Left lung (tissue), 14 donors: Measurements from ENCODE around the gene HOXA7. TPM values are rescaled to one million over a fixed set of nuclear protein-coding genes. Genes with fewer than 3 reads are reported as not detected.

Experiments
- ATAC-seq: fragments of 200-7000 bp; cut with Tn5 transposase; one replicate; pipeline ENCODE4 v1.9.1; 2020; ENCODE audit warnings: moderate library complexity
- DNase-seq, 4 donors: peaks; one replicate each; pipeline ENCODE4 v3.0.0-alpha.2; 2013 to 2020
- H3K27ac ChIP-seq, 2 donors: fragments of 200-600 bp; sonication (generic) in 1 of 2; one replicate each; pipeline versions ENCODE4 v1.5.0 to v1.8.0; 2020 to 2021
- H3K27me3 ChIP-seq, 2 donors: fragments of 200-600 bp; sonication (generic) in 1 of 2; one replicate each; pipeline versions ENCODE4 v1.5.0 to v1.8.0; 2020 to 2021
- H3K36me3 ChIP-seq, 2 donors: fragments of 200-600 bp; sonication (generic) in 1 of 2; one replicate each; pipeline versions ENCODE4 v1.5.0 to v1.8.0; 2020 to 2021
- H3K4me1 ChIP-seq, 2 donors: fragments of 200-600 bp; one replicate each; pipeline ENCODE4 v1.8.0; 2021
- H3K4me3 ChIP-seq, 2 donors: fragments of 200-600 bp; sonication (generic) in 1 of 2; one replicate each; pipeline versions ENCODE4 v1.5.0 to v1.8.0; 2020 to 2021; ENCODE audit warnings: mild to moderate bottlenecking in 1 of 2
- H3K9me3 ChIP-seq, 2 donors: fragments of 200-600 bp; sonication (generic) in 1 of 2; one replicate each; pipeline versions ENCODE4 v1.5.0 to v1.8.0; 2020 to 2021
- intact Hi-C, 2 donors: fragments of 100-400 bp; cut with DNase I; formaldehyde crosslinking; loops; one replicate each; pipeline versions ENCODE4 v1.11.2 to v1.14.2; 2022
- long read RNA-seq, 12 donors: library from polyadenylated mRNA in 2 of 12; unstranded in 2 of 12; transcript quantifications; one replicate each; pipeline ENCODE4 v2.0.0 and lab custom pipeline, GENCODE V29; 2019 to 2026
- polyA plus RNA-seq, 6 donors: library from polyadenylated mRNA; unstranded; fragments of 120-200 nt; gene quantifications; one replicate each; pipeline ENCODE4 v1.2.1, GENCODE V29; 2013; ENCODE audit not compliant: insufficient read length in 6 of 6
- total RNA-seq, 2 donors: library from RNA; stranded (reverse); fragmentation: NEBNext Ultra II Directional; extraction: Animal tissue kit (Norgen Biotek cat#: 25700); gene quantifications; one replicate each; pipeline ENCODE4 v1.2.1, GENCODE V29; 2021
- TF ChIP-seq, protein P1 (sequence below), 2 donors: fragments of 200-600 bp; sonication (generic) in 1 of 2; IDR thresholded peaks; one replicate each; pipeline versions ENCODE4 v1.5.0 to v1.8.0; 2021; ENCODE audit warnings: antibody characterized with exemption in 2 of 2
- donor health status: DM: no; HTN: yes; CAD: no.
- donor health status: DM: no; HTN: no; CAD: no.

HOXA7 gene
- 1 to 10 TPM; 1.3 to 2.2 TPM for total RNA-seq
- polyA plus RNA-seq = 1 to 10 TPM; 4.0 to 6.4 (median 5.4) TPM
- long read RNA-seq, donor 1, transcript HOXA7-201 (2 exons, 2,018 nt) = major isoform, 11 of 11 reads
- long read RNA-seq, donor 1, partial matches to known transcripts = 0 of 11 reads
- long read RNA-seq, donor 1, other reads (novel, unspliced or antisense) = 0 of 11 reads
- long read RNA-seq, donor 2, transcript HOXA7-201 (2 exons, 2,018 nt) = major isoform, 11 of 11 reads
- long read RNA-seq, donor 2, partial matches to known transcripts = 0 of 11 reads
- long read RNA-seq, donor 2, other reads (novel, unspliced or antisense) = 0 of 11 reads
- long read RNA-seq, donor 3, partial matches to known transcripts = 0 of 3 reads
- long read RNA-seq, donor 3, other reads (novel, unspliced or antisense) = 0 of 3 reads
- long read RNA-seq, donor 4, partial matches to known transcripts = 0 of 3 reads
- long read RNA-seq, donor 4, other reads (novel, unspliced or antisense) = 0 of 3 reads
- long read RNA-seq, donor 5, partial matches to known transcripts = 0 of 3 reads
- long read RNA-seq, donor 5, other reads (novel, unspliced or antisense) = 0 of 3 reads
- long read RNA-seq, donor 6, partial matches to known transcripts = 0 of 4 reads
- long read RNA-seq, donor 6, other reads (novel, unspliced or antisense) = 0 of 4 reads
- long read RNA-seq, donor 7, partial matches to known transcripts = 0 of 1 reads
- long read RNA-seq, donor 7, other reads (novel, unspliced or antisense) = 0 of 1 reads
- long read RNA-seq, donor 8, partial matches to known transcripts = 0 of 4 reads
- long read RNA-seq, donor 8, other reads (novel, unspliced or antisense) = 0 of 4 reads
- long read RNA-seq, donor 9 = 0 reads
- long read RNA-seq, donor 10, transcript HOXA7-201 (2 exons, 2,018 nt) = major isoform, 9 of 10 reads
- long read RNA-seq, donor 10, partial matches to known transcripts = 0 of 10 reads
- long read RNA-seq, donor 10, other reads (novel, unspliced or antisense) = 1 of 10 reads
- long read RNA-seq, donor 11, transcript HOXA7-201 (2 exons, 2,018 nt) = major isoform, 86 of 86 reads
- long read RNA-seq, donor 11, partial matches to known transcripts = 0 of 86 reads
- long read RNA-seq, donor 11, other reads (novel, unspliced or antisense) = 0 of 86 reads
- long read RNA-seq, donor 12, transcript HOXA7-201 (2 exons, 2,018 nt) = major isoform, 7 of 7 reads
- long read RNA-seq, donor 12, partial matches to known transcripts = 0 of 7 reads
- long read RNA-seq, donor 12, other reads (novel, unspliced or antisense) = 0 of 7 reads

DNA sequence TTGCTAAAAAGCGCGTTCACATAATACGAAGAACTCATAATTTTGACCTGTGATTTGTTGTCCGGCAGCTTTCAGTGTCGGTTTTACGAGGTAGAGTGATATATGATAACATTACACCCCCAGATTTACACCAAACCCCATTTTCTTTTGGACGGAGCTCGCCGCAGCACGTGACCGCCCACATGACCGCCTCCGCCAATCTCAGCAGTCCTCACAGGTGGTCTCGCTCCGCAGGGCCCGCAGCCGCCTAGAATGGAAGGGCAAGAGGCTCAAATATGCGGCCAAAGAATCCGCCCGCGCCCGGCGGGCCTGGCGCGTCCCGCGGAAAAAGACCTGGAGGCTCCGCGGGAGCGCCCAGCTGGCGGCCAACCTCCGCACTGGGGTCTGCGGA, at the start of gene HOXA7:
Gene HOXA7, minus strand, starts transcription at position 168 of the 391 bp plus-strand sequence. Its CDS starts 130 bp downstream, at position 38.
- peaks cover 5 to 35% of the 10 kb centered on the region in 2 donors for H3K4me1 ChIP-seq
- TF ChIP-seq, protein P1, sequence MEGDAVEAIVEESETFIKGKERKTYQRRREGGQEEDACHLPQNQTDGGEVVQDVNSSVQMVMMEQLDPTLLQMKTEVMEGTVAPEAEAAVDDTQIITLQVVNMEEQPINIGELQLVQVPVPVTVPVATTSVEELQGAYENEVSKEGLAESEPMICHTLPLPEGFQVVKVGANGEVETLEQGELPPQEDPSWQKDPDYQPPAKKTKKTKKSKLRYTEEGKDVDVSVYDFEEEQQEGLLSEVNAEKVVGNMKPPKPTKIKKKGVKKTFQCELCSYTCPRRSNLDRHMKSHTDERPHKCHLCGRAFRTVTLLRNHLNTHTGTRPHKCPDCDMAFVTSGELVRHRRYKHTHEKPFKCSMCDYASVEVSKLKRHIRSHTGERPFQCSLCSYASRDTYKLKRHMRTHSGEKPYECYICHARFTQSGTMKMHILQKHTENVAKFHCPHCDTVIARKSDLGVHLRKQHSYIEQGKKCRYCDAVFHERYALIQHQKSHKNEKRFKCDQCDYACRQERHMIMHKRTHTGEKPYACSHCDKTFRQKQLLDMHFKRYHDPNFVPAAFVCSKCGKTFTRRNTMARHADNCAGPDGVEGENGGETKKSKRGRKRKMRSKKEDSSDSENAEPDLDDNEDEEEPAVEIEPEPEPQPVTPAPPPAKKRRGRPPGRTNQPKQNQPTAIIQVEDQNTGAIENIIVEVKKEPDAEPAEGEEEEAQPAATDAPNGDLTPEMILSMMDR (IDR thresholded peaks at IDR 0.05) = no peak
- intact Hi-C loops = no loop called here
- H3K4me3 ChIP-seq = peak within 1 kb of the TSS; percentile 46 to 52
- ATAC-seq (peak; percentile 20), DNase-seq (peak in 3 of 4 donors; percentile 63 to 88 (median 72))
- H3K9me3 ChIP-seq = no peaks in the 10 kb centered on the region
- H3K27me3 ChIP-seq = peaks cover 88 to 100% of the 10 kb centered on the region in 2 donors
- H3K36me3 ChIP-seq = no peaks in the 10 kb centered on the region
- peak within 1 kb of the TSS; percentile 58 to 75 for H3K27ac ChIP-seq

DNA sequence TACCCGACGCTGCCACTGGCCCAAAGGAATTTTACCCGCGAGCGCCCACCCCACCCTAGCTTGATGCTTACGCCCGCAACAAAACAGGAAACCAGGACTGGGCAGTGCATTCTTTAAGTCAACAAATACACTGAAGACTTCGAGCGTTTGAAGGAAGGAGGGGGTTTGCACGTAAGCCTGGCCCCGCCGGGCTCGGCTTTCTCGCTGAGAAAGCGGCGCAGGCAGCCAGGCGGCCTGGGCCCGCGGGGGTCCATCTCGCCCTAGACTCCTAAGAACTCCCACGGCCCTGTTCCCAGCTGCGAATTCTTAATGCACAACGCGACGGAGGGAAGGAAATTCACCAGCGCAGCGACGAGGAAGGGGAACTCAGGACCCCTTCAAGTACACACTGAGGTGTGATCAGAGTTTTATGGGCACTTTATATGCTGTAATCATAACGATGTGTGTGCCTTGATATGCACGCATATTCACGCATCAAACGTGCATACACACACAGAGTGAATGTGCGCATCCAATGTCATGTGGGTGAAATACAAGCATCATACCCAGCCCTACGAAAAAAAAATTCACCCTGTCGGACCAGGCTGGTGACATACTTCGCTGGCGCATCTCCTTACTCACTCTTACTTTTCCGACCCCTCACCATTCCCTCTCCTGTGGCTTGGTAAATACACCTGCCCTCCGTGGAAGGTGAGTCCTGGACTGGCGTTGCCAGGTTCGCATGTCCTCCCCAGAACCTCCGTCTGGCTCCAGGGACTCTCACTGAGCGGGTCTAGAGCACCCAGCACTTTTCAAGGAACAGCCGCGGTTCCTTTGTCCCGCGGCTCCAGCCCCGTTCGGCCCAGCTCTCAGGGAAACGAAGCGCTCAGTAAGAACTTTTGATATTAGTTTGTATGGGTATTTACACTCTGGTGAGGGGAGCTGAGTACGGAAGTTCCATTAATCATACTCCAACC, 49.1 kb upstream of the HOXA7 start:
- ATAC-seq (no peak), DNase-seq (peak in 1 of 4 donors; percentile 45)
- Histone ChIP-seq H3K36me3 (no peaks in the 10 kb centered on the region), H3K4me1 (peaks cover 0 to 37% of the 10 kb centered on the region in 2 donors), H3K27me3 (peaks cover 93 to 99% of the 10 kb centered on the region in 2 donors), H3K27ac (no peak overlapping the region), H3K9me3 (no peaks in the 10 kb centered on the region), H3K4me3 (no peak overlapping the region)
- TF ChIP-seq, protein P1 (IDR thresholded peaks at IDR 0.05) = no peak
- intact Hi-C loops = loop anchor here in 1 of 2 donors (5.0 kb wide), 1 partner anchor 722 kb away; no protein-coding TSS in a partner anchor

DNA sequence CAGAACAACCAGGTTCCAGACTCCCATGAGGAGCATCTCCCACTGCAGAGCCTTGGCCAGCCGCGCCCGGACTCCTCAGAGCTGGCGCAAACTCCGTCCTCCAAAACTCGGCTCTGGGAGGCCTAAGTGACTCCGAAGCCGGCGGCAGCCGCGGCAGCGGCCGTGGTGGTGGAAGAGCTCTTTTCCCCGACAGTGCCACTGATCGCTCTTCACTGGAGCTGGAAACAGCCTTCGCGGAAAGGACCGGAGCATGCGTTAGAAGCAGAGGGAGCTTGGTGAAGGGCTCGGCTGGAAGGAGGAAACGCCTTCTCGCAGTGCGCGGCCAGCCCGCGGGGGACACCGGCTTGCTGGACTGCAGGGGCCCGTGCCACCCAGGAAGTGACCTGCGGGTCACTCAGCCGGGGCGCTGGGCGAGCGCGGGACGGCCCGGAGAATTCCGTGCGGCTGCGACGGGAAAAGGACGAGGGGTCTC, 48.4 kb upstream of the HOXA7 start:
- peaks cover 0 to 39% of the 10 kb centered on the region in 2 donors for H3K4me1 ChIP-seq
- H3K4me3 ChIP-seq = no peak overlapping the region
- no peaks in the 10 kb centered on the region for H3K36me3 ChIP-seq
- TF ChIP-seq, protein P1 (IDR thresholded peaks at IDR 0.05) = no peak
- peaks cover 93 to 99% of the 10 kb centered on the region in 2 donors for H3K27me3 ChIP-seq
- ATAC-seq (peak; percentile 10), DNase-seq (peak in 1 of 4 donors; percentile 82)
- no peak overlapping the region for H3K27ac ChIP-seq
- H3K9me3 ChIP-seq = no peaks in the 10 kb centered on the region
- intact Hi-C loops = loop anchor here in 1 of 2 donors (5.0 kb wide), 1 partner anchor 722 kb away; no protein-coding TSS in a partner anchor

DNA sequence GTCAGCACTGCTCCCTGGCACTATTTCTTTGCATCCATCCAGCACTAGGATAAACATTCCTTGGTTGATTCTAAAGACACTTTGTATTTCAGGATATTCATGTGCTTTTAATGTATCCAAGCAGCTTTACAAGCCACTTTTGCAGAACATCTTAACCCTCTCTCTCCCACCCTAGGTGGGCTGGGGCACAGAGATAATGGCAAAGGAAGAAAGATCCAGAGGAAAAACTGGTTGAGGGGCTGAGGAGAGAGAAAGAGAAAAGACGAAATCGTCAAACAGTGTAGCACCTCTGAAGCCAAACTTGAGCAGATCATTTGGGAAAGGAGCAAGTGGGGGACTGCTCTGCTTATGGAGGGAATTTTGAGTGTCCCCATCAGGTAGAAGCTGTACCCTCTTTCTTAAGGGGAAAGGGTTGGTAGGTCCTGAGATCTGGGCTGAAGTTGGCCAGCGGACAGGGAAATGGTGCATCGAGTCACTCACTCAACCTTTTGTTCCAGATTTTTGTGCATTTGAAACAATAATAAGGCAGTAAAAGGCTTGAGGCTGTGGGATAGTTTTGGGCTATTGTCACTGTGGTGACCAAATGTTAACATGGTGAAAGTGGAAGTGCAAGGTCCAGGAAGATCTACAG, 47.6 kb upstream of the HOXA7 start:
- H3K27me3 ChIP-seq = peaks cover 90 to 98% of the 10 kb centered on the region in 2 donors

More for the DNA sequence above, 47.6 kb upstream of the HOXA7 start:
- DNase-seq (no peak), ATAC-seq (no peak)
- Histone ChIP-seq H3K9me3 (no peaks in the 10 kb centered on the region), H3K4me1 (peaks cover under 1 to 45% of the 10 kb centered on the region in 2 donors), H3K27ac (no peak overlapping the region), H3K36me3 (no peaks in the 10 kb centered on the region), H3K4me3 (no peak overlapping the region)
- TF ChIP-seq, protein P1 (IDR thresholded peaks at IDR 0.05) = no peak
- intact Hi-C loops = no loop called here
